NCI-H82 treated with DMSO at 0.1 percent for 48 hours (cell line): ENCODE data around the gene BHLHE23.

ENCODE experiments used
- DNase-seq: peaks from one replicate; lab custom pipeline; 2025; ENCODE audit not compliant: unreplicated experiment; lab: John Stamatoyannopoulos, UW

The BHLHE23 gene

GRCh38 chr20:63009988-63010769 lies 3.4 kb upstream of the BHLHE23 start:
- no peak for DNase-seq

DNA sequence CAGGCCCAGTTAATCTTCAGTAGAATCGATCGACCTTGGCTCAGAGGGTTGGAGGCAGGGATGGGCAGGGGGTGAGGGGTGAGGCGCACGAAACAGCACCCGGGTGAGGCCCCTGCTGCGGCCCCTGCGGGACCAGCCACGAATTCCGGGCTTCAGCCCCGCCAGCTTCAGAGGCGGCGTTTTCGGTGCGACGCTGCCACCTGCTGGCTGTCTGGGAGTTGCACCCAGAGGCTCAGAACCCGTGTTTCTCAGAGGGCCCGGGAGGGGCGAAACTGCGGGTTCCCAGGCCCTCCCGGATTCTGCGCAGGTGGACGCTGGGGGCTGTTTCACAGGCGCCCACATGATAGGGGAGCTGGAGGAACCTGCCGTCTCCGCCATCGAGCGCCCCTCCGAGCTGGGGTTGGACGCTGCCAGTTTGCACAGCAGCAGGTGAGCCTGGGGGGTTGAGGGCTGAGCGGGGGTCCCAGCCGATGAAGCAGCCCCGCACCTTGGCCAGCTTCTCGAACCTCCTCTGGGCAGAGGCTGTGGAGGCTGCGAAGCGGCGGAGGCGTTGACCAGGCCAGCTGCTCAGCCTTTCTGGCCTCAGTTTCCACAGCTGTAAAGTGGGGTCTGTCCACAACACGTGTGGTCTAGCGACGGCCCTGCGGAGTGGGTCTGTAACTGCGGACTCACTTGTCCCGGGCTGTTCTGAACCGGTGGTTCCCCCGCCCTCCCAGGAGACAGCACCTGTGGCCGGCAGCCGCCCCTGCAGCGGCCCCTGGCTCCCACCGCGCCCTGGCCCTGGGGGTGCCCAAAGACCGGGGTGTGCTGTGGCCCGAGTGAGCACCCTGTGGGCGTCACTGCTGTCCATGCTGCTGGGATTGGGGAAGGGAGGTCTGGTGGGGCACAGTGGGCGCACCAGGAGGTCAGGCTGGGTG lies 2.5 kb upstream of the BHLHE23 start:
- no peak for DNase-seq

DNA sequence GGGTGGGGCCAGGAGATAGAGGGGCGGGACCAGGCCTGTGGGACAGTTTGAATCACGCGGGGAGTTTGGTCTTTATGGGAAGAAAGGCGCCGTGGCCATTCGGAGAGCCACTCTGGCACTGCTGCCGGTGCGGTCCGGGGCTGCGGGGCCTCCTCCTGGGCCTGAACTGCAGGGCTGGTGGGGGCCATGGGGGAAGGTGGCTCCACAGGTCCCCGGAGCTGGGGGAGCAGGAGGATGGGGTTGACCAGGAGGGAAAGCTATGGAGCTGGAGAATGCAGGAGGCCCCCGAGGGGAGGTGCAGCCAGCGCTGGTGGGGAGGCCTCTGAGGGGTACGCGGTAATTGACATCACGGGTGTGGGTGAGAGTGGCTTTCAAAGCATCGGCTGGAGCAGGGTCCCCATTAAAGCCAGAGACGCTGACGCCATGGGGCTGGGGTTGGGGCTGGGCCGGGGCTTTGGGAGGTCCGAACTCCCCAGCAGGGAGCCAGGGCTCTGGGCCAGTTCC lies 1.8 kb upstream of the BHLHE23 start:
- no peak for DNase-seq

DNA sequence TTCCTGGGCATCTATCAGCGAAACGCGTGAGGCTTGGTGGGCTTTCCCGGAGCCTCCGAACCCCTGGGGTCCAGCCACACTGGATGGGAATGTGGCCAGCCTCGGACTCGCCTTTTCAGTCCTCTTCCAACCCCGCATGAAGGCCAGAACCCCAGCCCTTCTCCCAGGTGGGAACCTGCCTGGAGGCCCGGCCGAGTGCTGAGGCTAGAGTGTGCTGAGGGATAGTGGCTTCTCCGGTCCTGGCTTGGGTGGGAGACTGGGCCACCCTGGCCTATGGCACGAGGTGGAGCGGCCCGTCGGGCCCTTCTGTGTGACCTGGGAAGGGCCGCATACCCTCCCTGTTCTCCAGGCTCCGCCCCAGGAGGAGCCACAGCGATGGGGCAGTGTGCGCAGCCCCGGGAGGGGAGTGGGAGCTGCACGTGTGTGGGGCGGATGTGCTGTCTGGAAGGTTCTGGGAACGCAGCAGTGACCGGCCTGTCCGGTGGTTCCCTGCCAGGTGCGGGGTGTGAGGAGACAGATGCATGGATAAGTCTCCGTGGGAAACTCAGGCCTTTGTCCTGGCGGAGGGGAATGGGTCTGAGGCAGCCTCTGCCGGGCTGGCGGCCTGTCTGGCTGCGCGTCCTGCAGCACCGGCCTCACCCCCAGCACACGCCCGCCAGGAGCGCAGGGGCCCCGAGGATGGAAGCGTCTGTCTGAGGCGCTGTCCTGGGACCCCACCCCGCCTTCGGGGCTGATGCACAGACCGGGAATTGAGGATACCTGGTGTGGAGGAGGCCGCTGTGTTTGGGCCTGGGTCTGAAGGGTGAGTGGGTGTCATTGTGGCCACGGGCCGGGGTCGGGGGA lies 1.1 kb upstream of the BHLHE23 start:
- DNase-seq: no peak

DNA sequence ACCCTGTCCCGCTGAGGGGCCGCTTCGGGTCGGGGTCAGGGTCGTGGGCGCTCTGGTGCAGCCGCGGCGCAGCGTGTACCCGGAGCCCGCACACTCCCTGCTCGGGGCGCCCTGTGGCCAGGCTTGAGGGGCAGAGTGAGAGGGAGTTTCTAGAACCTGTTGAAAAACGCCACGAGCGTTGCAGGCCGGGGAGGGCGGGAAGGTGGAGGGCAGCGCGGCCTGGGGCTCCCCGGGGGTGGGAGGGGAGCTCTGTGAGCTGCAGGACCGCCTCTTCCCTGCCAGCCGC lies 539 bp upstream of the BHLHE23 start:
- DNase-seq: no peak

- no peak for DNase-seq
Measured at GRCh38 chr20:63005862-63006539, 763 bp downstream of the BHLHE23 start.

DNA sequence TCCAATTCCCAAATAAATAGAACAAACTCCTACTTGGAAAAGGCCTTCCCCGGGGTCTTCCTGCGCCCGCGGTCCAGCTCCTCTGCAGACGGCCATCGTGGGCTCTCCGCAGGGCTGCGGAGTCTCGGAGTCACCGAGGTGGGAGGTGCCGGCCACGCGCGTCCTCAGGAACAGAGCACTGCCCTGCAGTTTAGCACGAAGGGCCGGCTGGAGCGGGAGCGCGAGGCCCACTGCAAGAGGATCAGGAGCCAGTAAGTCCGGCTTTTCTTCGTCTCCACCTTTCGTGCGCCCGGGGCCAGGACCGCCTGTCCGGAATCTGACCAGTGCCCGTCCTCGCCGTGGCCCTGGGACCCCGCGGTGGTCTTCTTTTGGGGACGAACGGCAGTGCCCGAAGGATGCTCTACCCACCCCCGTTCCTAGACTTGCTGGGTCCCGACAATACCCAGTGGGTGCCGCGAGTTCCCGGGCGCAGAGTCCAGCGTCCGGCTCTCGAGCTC lies 1.4 kb downstream of the BHLHE23 start:
- DNase-seq: no peak

DNA sequence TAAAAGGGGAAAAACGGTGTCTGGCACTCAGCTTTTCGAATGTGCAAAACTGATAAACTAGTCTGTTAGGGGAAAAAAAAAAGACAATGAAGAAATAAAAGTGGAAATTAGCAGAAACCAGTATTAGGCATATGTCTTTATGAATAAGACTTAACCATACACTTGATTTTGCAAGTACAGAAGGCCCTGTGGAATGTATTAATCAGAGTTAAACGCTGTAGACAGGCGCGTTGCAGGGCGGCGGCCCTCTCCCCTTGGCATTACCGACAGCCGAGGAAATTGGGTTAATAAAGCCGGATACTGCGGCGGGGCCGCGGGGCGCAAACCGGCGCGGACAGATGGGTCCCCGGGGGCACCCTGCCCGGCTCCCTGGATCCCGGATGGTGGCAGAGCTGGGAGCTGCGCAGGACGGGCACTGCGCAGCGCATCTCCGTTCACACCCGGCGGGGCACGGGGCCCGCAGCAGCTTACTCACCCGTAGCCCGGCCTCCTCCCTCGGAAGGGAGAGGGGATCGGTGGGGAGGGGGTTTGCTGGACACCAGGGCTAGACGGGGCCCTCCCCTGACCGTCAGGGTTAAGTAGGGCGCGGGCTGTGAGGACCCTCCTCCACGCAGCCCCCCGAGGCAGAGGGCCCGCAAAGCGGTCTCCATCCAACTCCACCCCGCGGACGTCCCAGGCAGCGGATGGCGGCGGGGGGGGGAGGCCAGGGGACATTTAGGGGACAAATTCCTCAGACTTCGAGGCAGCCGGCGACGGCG lies 2.0 kb downstream of the BHLHE23 start:
- no peak for DNase-seq

DNA sequence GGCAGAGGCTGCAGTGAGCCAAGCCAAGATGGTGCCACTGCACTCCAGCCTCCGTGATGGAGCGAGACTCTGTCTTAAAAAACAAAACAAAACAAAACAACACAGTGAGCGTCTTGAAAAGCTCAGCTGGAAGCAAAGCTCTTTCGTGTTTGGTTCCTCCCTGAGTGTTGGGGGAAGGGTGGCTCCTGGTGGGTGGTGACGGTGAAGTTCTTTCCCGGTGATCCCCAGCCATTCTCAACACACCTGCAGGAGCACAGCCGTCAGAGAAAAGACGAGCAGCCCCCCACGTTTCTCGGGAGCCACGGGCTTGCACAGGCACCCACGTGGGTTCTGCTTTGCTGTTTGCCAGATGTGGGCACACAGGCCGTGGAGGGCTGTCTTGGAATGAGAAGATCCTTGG lies 3.2 kb downstream of the BHLHE23 start:
- DNase-seq: no peak

- DNase-seq: no peak
Measured at GRCh38 chr20:63002511-63002910, 4.3 kb downstream of the BHLHE23 start.

DNA sequence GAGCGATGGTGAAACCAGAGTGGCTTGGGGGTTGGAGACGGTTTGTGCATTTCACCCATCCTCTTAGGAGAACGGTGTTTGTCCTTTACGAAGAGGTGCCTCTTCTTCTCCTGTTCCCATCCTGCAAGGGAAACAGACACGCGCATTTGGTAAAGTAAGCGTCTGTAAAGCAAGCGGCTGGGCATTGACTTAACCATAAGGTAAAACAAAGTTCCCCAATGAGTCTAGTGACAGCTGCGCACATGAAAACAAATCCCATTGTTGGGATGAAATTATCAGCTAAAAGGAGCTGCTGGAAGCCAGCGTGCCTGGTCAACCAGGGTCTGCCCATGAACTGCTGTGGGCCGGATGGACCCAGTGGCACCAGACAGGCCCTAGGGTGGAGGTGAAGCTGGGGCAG lies 5.8 kb downstream of the BHLHE23 start:
- DNase-seq: peak; percentile 11

DNA sequence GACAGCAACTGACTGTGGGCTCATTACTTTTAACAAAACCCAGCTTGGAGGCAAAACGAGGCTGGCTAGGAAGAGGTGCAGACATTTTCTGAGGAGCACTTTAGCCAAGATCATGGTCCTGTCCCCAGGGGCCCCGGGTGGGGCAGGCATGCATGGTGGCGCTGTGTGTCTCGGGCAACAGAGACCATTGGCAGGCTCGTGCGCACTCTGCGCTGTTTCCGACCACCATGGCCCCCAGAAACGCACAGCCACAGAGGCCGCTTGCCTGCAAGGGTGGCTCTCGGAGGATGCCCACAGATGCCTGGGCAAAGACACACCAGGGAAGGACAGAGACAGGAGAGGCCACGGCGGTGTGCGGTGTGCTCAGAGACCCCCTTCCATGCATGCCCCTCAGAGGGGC lies 6.7 kb downstream of the BHLHE23 start:
- no peak for DNase-seq

DNA sequence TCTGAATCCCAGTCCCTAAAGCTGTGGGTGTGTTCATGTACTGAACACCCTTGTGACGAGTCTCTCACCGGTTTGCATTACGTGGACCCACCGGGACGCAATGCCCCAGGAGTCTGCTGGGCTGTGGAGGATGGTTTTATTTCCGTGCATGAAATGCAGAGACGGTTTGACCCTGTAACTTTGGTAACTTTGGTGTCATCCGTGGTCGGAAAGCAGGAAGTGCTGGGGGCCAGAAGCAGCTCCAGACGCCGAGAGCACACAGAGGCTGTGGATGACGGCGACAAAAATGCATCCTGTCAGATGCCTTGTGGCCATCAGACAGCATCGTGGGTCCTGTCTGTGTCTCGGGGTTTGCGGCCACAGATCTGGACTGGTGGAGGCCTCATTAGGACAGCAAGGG lies 7.2 kb downstream of the BHLHE23 start:
- DNase-seq: no peak

- DNase-seq: no peak
Measured at GRCh38 chr20:62998449-62998848, 8.3 kb downstream of the BHLHE23 start.

- no peak for DNase-seq
Measured at GRCh38 chr20:62997417-62998035, 9.2 kb downstream of the BHLHE23 start.

DNA sequence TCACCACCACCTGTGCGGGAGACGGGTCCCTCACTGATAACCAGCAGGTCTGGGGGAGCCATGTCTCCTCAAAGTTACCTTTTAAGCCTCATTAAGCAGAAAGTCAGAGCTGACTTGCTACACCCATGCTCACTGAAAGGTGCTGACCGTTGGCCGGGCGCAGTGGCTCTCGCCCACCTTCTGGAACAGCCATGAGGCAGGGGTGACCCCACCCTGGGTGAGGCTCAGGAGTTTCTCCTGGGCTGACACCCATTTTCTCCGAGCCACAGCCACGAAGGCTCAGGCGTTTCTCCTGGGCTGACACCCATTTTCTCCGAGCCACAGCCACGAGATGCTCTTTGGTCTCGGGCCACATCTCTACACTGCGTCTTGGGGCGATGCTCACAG lies 10.2 kb downstream of the BHLHE23 start:
- no peak for DNase-seq

- no peak for DNase-seq
Measured at GRCh38 chr20:62995898-62996595, 10.7 kb downstream of the BHLHE23 start.

GRCh38 chr20:62995481-62995880 lies 11.3 kb downstream of the BHLHE23 start:
- DNase-seq: no peak

GRCh38 chr20:62994869-62995281 lies 11.9 kb downstream of the BHLHE23 start:
- no peak for DNase-seq
